Measurements from ENCODE around the gene LYST. TPM values are rescaled to one million over a fixed set of nuclear protein-coding genes. Genes with fewer than 3 reads are reported as not detected.
"Not testable (repeated sequence)": the region's sequence is repeated elsewhere in the genome, so short reads cannot be mapped to it uniquely, and the experiment has no call there.

The LYST gene, protein sequence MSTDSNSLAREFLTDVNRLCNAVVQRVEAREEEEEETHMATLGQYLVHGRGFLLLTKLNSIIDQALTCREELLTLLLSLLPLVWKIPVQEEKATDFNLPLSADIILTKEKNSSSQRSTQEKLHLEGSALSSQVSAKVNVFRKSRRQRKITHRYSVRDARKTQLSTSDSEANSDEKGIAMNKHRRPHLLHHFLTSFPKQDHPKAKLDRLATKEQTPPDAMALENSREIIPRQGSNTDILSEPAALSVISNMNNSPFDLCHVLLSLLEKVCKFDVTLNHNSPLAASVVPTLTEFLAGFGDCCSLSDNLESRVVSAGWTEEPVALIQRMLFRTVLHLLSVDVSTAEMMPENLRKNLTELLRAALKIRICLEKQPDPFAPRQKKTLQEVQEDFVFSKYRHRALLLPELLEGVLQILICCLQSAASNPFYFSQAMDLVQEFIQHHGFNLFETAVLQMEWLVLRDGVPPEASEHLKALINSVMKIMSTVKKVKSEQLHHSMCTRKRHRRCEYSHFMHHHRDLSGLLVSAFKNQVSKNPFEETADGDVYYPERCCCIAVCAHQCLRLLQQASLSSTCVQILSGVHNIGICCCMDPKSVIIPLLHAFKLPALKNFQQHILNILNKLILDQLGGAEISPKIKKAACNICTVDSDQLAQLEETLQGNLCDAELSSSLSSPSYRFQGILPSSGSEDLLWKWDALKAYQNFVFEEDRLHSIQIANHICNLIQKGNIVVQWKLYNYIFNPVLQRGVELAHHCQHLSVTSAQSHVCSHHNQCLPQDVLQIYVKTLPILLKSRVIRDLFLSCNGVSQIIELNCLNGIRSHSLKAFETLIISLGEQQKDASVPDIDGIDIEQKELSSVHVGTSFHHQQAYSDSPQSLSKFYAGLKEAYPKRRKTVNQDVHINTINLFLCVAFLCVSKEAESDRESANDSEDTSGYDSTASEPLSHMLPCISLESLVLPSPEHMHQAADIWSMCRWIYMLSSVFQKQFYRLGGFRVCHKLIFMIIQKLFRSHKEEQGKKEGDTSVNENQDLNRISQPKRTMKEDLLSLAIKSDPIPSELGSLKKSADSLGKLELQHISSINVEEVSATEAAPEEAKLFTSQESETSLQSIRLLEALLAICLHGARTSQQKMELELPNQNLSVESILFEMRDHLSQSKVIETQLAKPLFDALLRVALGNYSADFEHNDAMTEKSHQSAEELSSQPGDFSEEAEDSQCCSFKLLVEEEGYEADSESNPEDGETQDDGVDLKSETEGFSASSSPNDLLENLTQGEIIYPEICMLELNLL (N-terminal part only)
- total RNA-seq (8.9 and 9.6 TPM in 2 replicates), polyA plus RNA-seq (2.5 and 3.1 TPM in 2 replicates), polyA minus RNA-seq (19.8 and 21.7 TPM in 2 replicates), Bru-seq, nascent RNA (percentile 57 among the genes with signal in this experiment), BruChase-seq, experiment 1, labeled RNA remaining after a 6-hour chase (percentile 56 among the genes with signal in this experiment), BruChase-seq, experiment 2, labeled RNA remaining after a 2-hour chase (percentile 59 among the genes with signal in this experiment)
- 2.7 and 3.3 TPM in 2 replicates for polyA plus RNA-seq (2011; cell fraction: cytosol; rRNA removed)
- 14.1 and 16.9 TPM in 2 replicates for polyA plus RNA-seq (2011; cell fraction: nucleus; rRNA removed)
- 4.1 TPM in 2 replicates for polyA plus RNA-seq (2012)
- polyA minus RNA-seq (2011; cell fraction: cytosol; rRNA and poly(A)+ RNA removed): 4.1 TPM
- polyA minus RNA-seq (2011; cell fraction: nucleus; rRNA and poly(A)+ RNA removed): 59.1 and 65.2 TPM in 2 replicates
- long read RNA-seq, partial matches to known transcripts: 2 of 5 reads
- long read RNA-seq, other reads (novel, unspliced or antisense): 3 of 5 reads

DNA sequence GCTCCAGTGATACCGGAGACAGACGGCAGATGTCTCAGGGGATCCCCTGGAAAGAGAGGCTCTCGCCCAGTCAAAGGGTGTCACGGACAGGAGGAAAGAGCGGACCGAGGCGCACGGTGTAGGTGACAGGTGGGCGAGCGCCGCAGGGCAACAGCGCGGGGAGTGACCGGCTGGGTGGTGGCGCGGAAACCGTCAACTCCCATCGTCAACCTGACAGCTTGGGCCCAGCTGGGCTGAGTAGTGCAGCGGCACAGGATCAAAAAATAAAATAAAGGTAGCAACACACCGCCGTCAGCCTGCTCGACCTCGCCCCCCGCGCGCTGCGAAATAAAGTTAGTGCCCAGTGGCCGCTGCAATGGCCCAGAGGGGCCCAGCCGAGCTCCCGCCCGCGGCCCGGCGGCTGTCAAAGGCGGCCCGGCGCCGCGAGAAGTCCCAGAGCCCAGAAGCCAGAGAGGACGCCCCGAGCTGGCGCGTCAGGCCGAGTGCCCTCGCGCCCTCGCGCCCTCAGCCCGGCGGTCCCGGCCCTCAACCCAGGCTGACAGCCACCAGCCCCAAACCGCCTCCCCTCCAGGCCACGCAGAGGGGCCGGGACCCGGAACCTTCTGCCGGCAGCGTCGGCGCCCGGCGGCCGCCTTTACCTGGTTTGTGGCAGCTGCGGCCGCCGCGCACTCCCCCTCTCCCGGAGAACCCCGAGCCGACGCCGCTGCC, at the start of gene LYST:
LYST (minus strand) TSS at position 702 of the 708 bp plus-strand sequence. CDS start 36,489 bp downstream, outside the sequence.
- TF ChIP-seq, protein P1, sequence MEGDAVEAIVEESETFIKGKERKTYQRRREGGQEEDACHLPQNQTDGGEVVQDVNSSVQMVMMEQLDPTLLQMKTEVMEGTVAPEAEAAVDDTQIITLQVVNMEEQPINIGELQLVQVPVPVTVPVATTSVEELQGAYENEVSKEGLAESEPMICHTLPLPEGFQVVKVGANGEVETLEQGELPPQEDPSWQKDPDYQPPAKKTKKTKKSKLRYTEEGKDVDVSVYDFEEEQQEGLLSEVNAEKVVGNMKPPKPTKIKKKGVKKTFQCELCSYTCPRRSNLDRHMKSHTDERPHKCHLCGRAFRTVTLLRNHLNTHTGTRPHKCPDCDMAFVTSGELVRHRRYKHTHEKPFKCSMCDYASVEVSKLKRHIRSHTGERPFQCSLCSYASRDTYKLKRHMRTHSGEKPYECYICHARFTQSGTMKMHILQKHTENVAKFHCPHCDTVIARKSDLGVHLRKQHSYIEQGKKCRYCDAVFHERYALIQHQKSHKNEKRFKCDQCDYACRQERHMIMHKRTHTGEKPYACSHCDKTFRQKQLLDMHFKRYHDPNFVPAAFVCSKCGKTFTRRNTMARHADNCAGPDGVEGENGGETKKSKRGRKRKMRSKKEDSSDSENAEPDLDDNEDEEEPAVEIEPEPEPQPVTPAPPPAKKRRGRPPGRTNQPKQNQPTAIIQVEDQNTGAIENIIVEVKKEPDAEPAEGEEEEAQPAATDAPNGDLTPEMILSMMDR (IDR thresholded peaks at IDR 0.05; ENCODE audit: extremely low read depth in 1 of 2, insufficient read depth in 1 of 2, low read depth in 1 of 2, low read length in 2 of 2): peak in 1 of 2 donors; percentile 36
- TF ChIP-seq POLR2A (IDR thresholded peaks at IDR 0.05; ENCODE audit: low read depth, low read length): no peak
- Histone ChIP-seq H3K9me1 (replicated peaks; ENCODE audit: control insufficient read depth, extremely low read depth, insufficient read depth, low read length) (no peaks in the 10 kb centered on the region), H3K36me3 (ENCODE audit: control insufficient read depth in 2 of 2, extremely low read depth in 1 of 2, insufficient read depth in 2 of 2, low read length in 2 of 2) (no peaks in the 10 kb centered on the region), H3K4me1 (ENCODE audit: control insufficient read depth, extremely low read depth, insufficient read depth, low read length) (peaks cover 13% of the 10 kb centered on the region), H3K4me2 (ENCODE audit: insufficient read depth, low read length) (peak within 1 kb of the TSS; percentile 82), H3K79me2 (ENCODE audit: control insufficient read depth, insufficient read depth, low read length) (no peaks in the 10 kb centered on the region), H2AFZ (ENCODE audit: low read depth, low read length) (peak within 1 kb of the TSS; percentile 85), H4K20me1 (replicated peaks; ENCODE audit: control insufficient read depth, extremely low read depth, insufficient read depth, low read length) (no peaks in the 10 kb centered on the region), H3K27ac (ENCODE audit: insufficient read depth, low read depth, low read length) (peak within 1 kb of the TSS; percentile 35), H3K27me3 (ENCODE audit: control insufficient read depth in 2 of 2, insufficient read depth in 2 of 2, low read length in 2 of 2) (peaks cover 0 to 2% of the 10 kb centered on the region in 2 experiments), H3K4me3 (replicated peaks in 1 of 3; ENCODE audit: insufficient read depth in 1 of 3, low read depth in 1 of 3, low read length in 3 of 3) (peak within 1 kb of the TSS; percentile 60 to 97 (median 61)), H3K9ac (replicated peaks; ENCODE audit: extremely low read depth, insufficient read depth, low read length) (peak within 1 kb of the TSS; percentile 78), H3K9me3 (replicated peaks; ENCODE audit: control insufficient read depth, insufficient read depth, low read length) (no peaks in the 10 kb centered on the region)
- CTCF ChIA-PET: interaction anchor here (0.7 to 3.1 kb wide), 25 partner anchors 9 to 353 kb away, joined by 3 to 124 read pairs (median 4); no protein-coding TSS in a partner anchor
- dilution Hi-C loops (cut with MboI; ENCODE audit: extremely low pct_ligation_motif_present, low sequenced_read_pairs): no loop called here
- intact Hi-C loops (cut with micrococcal nuclease): loop anchor here (1.0 kb wide), 1 partner anchor 105 kb away; no protein-coding TSS in a partner anchor
- FAIRE-seq (peak; percentile 37), DNase-seq (ENCODE audit: low read depth, low spot score) (peak; percentile 56)
- no TSS peak for BruUV-seq (replicated peaks)
- POLR2A ChIA-PET: interaction anchor here (0.6 to 1.7 kb wide), 2 partner anchors 17 to 105 kb away, joined by 5 to 7 read pairs; no protein-coding TSS in a partner anchor

DNA sequence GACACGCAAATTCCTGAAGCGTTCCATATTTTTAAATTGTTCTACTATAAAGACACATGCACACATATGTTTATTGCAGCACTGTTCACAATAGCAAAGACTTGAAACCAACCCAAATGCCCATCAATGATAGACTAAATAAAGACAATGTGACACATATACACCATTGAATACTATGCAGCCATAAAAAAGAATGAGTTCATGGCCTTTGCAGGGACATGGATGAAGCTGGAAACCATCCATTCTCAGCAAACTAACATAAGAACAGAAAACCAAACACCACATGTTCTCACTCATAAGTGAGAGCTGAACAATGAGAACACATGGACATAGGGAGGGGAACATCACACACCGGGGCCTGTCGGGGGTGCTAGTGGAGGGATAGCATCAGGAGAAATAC, 48.8 kb upstream of the LYST start:
- H4K20me1 ChIP-seq (replicated peaks; ENCODE audit: control insufficient read depth, extremely low read depth, insufficient read depth, low read length); H3K27ac ChIP-seq (ENCODE audit: insufficient read depth, low read depth, low read length); POLR2A ChIA-PET; H3K36me3 ChIP-seq (ENCODE audit: control insufficient read depth in 2 of 2, extremely low read depth in 1 of 2, insufficient read depth in 2 of 2, low read length in 2 of 2); H3K4me2 ChIP-seq (ENCODE audit: insufficient read depth, low read length); H3K27me3 ChIP-seq (ENCODE audit: control insufficient read depth in 2 of 2, insufficient read depth in 2 of 2, low read length in 2 of 2); H3K4me3 ChIP-seq (replicated peaks in 1 of 3; ENCODE audit: insufficient read depth in 1 of 3, low read depth in 1 of 3, low read length in 3 of 3); H3K79me2 ChIP-seq (ENCODE audit: control insufficient read depth, insufficient read depth, low read length); H2AFZ ChIP-seq (ENCODE audit: low read depth, low read length); CTCF ChIA-PET; H3K9me1 ChIP-seq (replicated peaks; ENCODE audit: control insufficient read depth, extremely low read depth, insufficient read depth, low read length); H3K9ac ChIP-seq (replicated peaks; ENCODE audit: extremely low read depth, insufficient read depth, low read length); H3K9me3 ChIP-seq (replicated peaks; ENCODE audit: control insufficient read depth, insufficient read depth, low read length); DNase-seq (ENCODE audit: low read depth, low spot score); FAIRE-seq; dilution Hi-C loops (cut with MboI; ENCODE audit: extremely low pct_ligation_motif_present, low sequenced_read_pairs); BruUV-seq (replicated peaks): not testable (repeated sequence)
- intact Hi-C loops (cut with micrococcal nuclease): loop anchor here (5.0 kb wide), 1 partner anchor 367 kb away; the partner anchor contains the start of gene ERO1B
- H3K4me1 ChIP-seq (ENCODE audit: control insufficient read depth, extremely low read depth, insufficient read depth, low read length): peaks cover 41% of the 10 kb centered on the region
